ENCODE results near the gene SGMS1. TPM values are rescaled to one million over a fixed set of nuclear protein-coding genes. Genes with fewer than 3 reads are reported as not detected.
A peak's percentile ranks its signal among the peaks of the same experiment; 100 is the strongest.

SGMS1 gene
- total RNA-seq, 1 donor, result 68.0 TPM

DNA sequence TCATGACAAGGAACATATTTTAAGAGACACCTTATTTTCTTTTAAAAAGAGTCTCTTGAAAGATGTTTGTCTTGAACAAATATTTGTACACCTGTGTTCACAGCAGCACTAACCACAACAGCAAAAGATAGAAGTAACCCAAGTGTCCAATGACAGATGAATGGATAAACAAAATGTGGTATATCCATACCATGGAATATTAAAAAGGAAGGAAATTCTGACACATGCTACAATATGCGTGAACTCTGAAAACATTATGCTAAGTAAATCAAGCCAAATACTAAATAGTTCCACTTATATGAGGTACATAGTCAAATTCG, 17.8 kb downstream of the SGMS1 start:
- no peaks in the 10 kb centered on the region for H3K36me3 ChIP-seq (ENCODE audit: insufficient read depth, low read length)
- no peak for DNase-seq (ENCODE audit: insufficient read length, low spot score, missing footprints)
- no peaks in the 10 kb centered on the region for H3K27me3 ChIP-seq (ENCODE audit: insufficient read depth, low read length)
- peak overlapping the region; percentile 57 for H3K4me2 ChIP-seq (ENCODE audit: insufficient read depth, low read length)
- H4K20me1 ChIP-seq (ENCODE audit: insufficient read depth, low read length), result peaks cover 14% of the 10 kb centered on the region
- no peaks in the 10 kb centered on the region for H3K9me3 ChIP-seq (ENCODE audit: low read depth, low read length)
- TF ChIP-seq, protein P1, sequence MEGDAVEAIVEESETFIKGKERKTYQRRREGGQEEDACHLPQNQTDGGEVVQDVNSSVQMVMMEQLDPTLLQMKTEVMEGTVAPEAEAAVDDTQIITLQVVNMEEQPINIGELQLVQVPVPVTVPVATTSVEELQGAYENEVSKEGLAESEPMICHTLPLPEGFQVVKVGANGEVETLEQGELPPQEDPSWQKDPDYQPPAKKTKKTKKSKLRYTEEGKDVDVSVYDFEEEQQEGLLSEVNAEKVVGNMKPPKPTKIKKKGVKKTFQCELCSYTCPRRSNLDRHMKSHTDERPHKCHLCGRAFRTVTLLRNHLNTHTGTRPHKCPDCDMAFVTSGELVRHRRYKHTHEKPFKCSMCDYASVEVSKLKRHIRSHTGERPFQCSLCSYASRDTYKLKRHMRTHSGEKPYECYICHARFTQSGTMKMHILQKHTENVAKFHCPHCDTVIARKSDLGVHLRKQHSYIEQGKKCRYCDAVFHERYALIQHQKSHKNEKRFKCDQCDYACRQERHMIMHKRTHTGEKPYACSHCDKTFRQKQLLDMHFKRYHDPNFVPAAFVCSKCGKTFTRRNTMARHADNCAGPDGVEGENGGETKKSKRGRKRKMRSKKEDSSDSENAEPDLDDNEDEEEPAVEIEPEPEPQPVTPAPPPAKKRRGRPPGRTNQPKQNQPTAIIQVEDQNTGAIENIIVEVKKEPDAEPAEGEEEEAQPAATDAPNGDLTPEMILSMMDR (IDR thresholded peaks at IDR 0.05; ENCODE audit: extremely low read depth, low read depth, low read length), result no peak
- no peak overlapping the region for H2AFZ ChIP-seq (ENCODE audit: low read length)
- H3K4me3 ChIP-seq (ENCODE audit: insufficient read depth, low read length), result no peak overlapping the region
- H3K27ac ChIP-seq (ENCODE audit: low read depth, low read length), result no peak overlapping the region
- H3K4me1 ChIP-seq (ENCODE audit: insufficient read depth, low read length), result peaks cover 37% of the 10 kb centered on the region
- peaks cover 39% of the 10 kb centered on the region for H3K79me2 ChIP-seq (ENCODE audit: insufficient read depth, low read length)

DNA sequence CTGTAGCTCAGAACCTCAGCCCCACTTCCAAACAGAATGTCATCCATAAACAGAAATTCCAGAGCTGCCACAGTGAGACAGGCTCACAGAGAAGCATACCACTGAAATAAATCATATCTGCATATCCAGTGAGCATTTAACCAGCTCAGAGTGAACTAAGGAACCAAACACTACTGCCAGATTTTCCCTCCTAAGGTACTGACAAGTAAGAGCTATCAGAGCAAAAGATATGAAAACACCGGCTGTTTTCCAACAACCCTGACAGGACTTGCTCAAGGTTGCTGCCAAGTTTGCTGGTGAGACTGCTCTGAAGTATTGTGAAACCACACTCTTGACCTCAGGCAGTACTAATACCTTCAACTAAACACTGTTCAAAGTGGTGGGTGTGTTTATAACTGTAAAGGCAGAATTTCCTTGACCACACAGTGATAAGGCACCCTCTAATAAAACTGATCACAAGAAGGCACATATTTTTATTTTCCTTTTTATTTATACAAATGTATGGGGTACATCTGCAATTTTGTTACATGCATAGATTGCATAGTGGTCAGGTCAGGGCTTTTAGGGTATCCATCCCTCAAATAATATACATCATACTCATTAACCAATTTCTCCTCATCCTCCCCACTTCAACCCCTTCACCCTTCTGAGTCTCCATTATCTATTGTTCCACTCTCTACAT, 18.3 kb downstream of the SGMS1 start:
- TF ChIP-seq, protein P1 (IDR thresholded peaks at IDR 0.05; ENCODE audit: extremely low read depth, low read depth, low read length), result no peak
- H3K9me3 ChIP-seq (ENCODE audit: low read depth, low read length), result no peaks in the 10 kb centered on the region
- peak overlapping the region; percentile 57 for H3K4me2 ChIP-seq (ENCODE audit: insufficient read depth, low read length)
- H3K4me1 ChIP-seq (ENCODE audit: insufficient read depth, low read length), result peaks cover 37% of the 10 kb centered on the region
- no peak overlapping the region for H2AFZ ChIP-seq (ENCODE audit: low read length)
- H3K27me3 ChIP-seq (ENCODE audit: insufficient read depth, low read length), result no peaks in the 10 kb centered on the region
- peaks cover 14% of the 10 kb centered on the region for H4K20me1 ChIP-seq (ENCODE audit: insufficient read depth, low read length)
- H3K36me3 ChIP-seq (ENCODE audit: insufficient read depth, low read length), result no peaks in the 10 kb centered on the region
- peak; percentile 89 for DNase-seq (ENCODE audit: insufficient read length, low spot score, missing footprints)
- H3K27ac ChIP-seq (ENCODE audit: low read depth, low read length), result peak overlapping the region; percentile 38
- peaks cover 34% of the 10 kb centered on the region for H3K79me2 ChIP-seq (ENCODE audit: insufficient read depth, low read length)
- no peak overlapping the region for H3K4me3 ChIP-seq (ENCODE audit: insufficient read depth, low read length)

DNA sequence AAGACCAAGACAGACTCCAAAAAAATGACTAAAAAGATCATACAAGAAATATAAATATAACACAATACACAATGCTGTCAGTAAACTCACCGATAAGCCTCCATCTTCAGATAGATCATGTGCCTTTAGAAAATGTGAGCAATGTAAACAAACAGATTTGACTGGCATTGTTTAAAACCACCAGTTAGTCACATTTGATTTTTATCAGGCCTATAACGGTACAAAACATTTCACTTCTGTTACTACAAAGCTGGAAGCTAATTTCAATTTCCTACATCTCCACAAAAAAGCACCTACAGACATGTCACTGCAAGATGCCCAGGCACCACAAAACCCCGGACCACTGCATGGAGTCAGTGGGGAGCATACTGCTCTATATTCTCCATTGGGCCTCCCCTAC, 18.9 kb downstream of the SGMS1 start:
- no peak for DNase-seq (ENCODE audit: insufficient read length, low spot score, missing footprints)
- Histone ChIP-seq H3K4me3 (ENCODE audit: insufficient read depth, low read length) (no peak overlapping the region), H3K27ac (ENCODE audit: low read depth, low read length) (peak overlapping the region; percentile 38), H3K79me2 (ENCODE audit: insufficient read depth, low read length) (peaks cover 28% of the 10 kb centered on the region), H3K36me3 (ENCODE audit: insufficient read depth, low read length) (no peaks in the 10 kb centered on the region), H2AFZ (ENCODE audit: low read length) (no peak overlapping the region), H3K27me3 (ENCODE audit: insufficient read depth, low read length) (no peaks in the 10 kb centered on the region), H3K4me1 (ENCODE audit: insufficient read depth, low read length) (peaks cover 37% of the 10 kb centered on the region), H3K9me3 (ENCODE audit: low read depth, low read length) (no peaks in the 10 kb centered on the region), H4K20me1 (ENCODE audit: insufficient read depth, low read length) (peaks cover 11% of the 10 kb centered on the region), H3K4me2 (ENCODE audit: insufficient read depth, low read length) (peak overlapping the region; percentile 57)
- TF ChIP-seq, protein P1 (IDR thresholded peaks at IDR 0.05; ENCODE audit: extremely low read depth, low read depth, low read length), result no peak

DNA sequence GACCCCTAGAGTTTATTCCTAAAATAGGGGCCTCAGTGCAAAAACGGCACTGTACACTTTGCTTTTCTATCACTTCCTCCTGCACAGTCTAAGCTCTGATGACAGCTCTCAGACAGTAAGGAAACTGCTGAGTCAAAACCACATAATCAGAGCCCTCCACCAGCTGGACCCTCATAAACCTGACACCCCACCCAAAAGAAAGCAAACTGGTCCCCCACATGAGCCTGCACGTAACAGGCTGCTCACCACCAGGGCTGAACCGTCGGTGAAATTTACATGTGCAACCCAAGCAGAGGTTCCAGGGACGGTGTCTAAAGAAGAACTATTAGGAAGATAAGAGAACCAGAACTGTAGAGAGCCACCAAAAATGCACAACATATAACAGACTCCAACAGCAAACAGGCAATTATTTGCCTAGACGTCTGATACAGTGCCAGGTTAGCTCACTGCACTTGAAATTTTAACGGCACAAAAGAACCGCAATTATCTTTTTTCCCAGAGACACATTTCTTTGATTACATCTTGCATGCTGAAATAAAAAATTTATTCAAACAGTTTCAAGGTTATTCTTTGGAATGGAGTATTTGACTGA, 19.6 kb downstream of the SGMS1 start:
- peaks cover 37% of the 10 kb centered on the region for H3K4me1 ChIP-seq (ENCODE audit: insufficient read depth, low read length)
- DNase-seq (ENCODE audit: insufficient read length, low spot score, missing footprints), result no peak
- peaks cover 24% of the 10 kb centered on the region for H3K79me2 ChIP-seq (ENCODE audit: insufficient read depth, low read length)
- H3K27me3 ChIP-seq (ENCODE audit: insufficient read depth, low read length), result no peaks in the 10 kb centered on the region
- H4K20me1 ChIP-seq (ENCODE audit: insufficient read depth, low read length), result peaks cover 8% of the 10 kb centered on the region
- TF ChIP-seq, protein P1 (IDR thresholded peaks at IDR 0.05; ENCODE audit: extremely low read depth, low read depth, low read length), result no peak
- H3K36me3 ChIP-seq (ENCODE audit: insufficient read depth, low read length), result no peaks in the 10 kb centered on the region
- H3K4me2 ChIP-seq (ENCODE audit: insufficient read depth, low read length), result peak overlapping the region; percentile 57
- H3K9me3 ChIP-seq (ENCODE audit: low read depth, low read length), result no peaks in the 10 kb centered on the region
- no peak overlapping the region for H2AFZ ChIP-seq (ENCODE audit: low read length)
- H3K4me3 ChIP-seq (ENCODE audit: insufficient read depth, low read length), result no peak overlapping the region
- peak overlapping the region; percentile 38 for H3K27ac ChIP-seq (ENCODE audit: low read depth, low read length)
